IPS-20b (cell line): ENCODE results near the gene FARS2.

ENCODE experiments used
- H3K27ac ChIP-seq: one replicate; pipeline ENCODE4 v1.5.1; 2013; ENCODE audit warnings: low read length
- H3K27me3 ChIP-seq: 2 replicates; pipeline ENCODE4 v1.6.1; 2013; ENCODE audit warnings: mild to moderate bottlenecking, low read length, inconsistent platforms; ENCODE audit not compliant: insufficient read depth
- H3K36me3 ChIP-seq: 2 replicates; pipeline ENCODE4 v1.6.1; 2013; ENCODE audit warnings: low read depth, mild to moderate bottlenecking, inconsistent platforms, low read length, moderate library complexity; ENCODE audit not compliant: insufficient read depth
- H3K4me1 ChIP-seq: 2 replicates; pipeline ENCODE4 v1.6.1; 2013; ENCODE audit warnings: mild to moderate bottlenecking, control low read depth, inconsistent platforms, low read length, moderate library complexity; ENCODE audit not compliant: insufficient read depth
- H3K4me3 ChIP-seq: 2 replicates; pipeline ENCODE4 v1.5.1; 2013; ENCODE audit warnings: mild to moderate bottlenecking, low read length, inconsistent platforms
- H3K9ac ChIP-seq: 2 replicates; pipeline ENCODE4 v1.6.1; 2013; ENCODE audit warnings: low read depth, mild to moderate bottlenecking, inconsistent platforms, low read length, moderate library complexity
- H3K9me3 ChIP-seq: 2 replicates; pipeline ENCODE4 v1.6.1; 2013; ENCODE audit warnings: mild to moderate bottlenecking, low read depth, low read length, inconsistent platforms; ENCODE audit not compliant: insufficient read depth

FARS2 gene

GRCh38 chr6:5276581-5276980 is 15.3 kb downstream of the FARS2 start:
- Histone ChIP-seq H3K4me1 (peaks cover 10% of the 10 kb centered on the region; the same call in 1 of the 2 replicates), H3K36me3 (no peaks in the 10 kb centered on the region), H3K4me3 (no peak overlapping the region), H3K9me3 (no peaks in the 10 kb centered on the region), H3K27ac (no peak overlapping the region), H3K27me3 (no peaks in the 10 kb centered on the region), H3K9ac (no peak overlapping the region)

GRCh38 chr6:5277589-5277988 is 16.3 kb downstream of the FARS2 start:
- H3K9ac ChIP-seq: no peak overlapping the region
- no peak overlapping the region for H3K27ac ChIP-seq
- H3K27me3 ChIP-seq: no peaks in the 10 kb centered on the region
- H3K9me3 ChIP-seq: no peaks in the 10 kb centered on the region
- H3K36me3 ChIP-seq: no peaks in the 10 kb centered on the region
- H3K4me3 ChIP-seq: no peak overlapping the region
- peaks cover 10% of the 10 kb centered on the region; the same call in 1 of the 2 replicates for H3K4me1 ChIP-seq

GRCh38 chr6:5278047-5278446 is 16.7 kb downstream of the FARS2 start:
- Histone ChIP-seq H3K9ac (no peak overlapping the region), H3K36me3 (no peaks in the 10 kb centered on the region), H3K9me3 (no peaks in the 10 kb centered on the region), H3K27ac (no peak overlapping the region), H3K4me3 (no peak overlapping the region), H3K27me3 (no peaks in the 10 kb centered on the region), H3K4me1 (peaks cover 10% of the 10 kb centered on the region; the same call in 1 of the 2 replicates)

GRCh38 chr6:5278565-5279120 is 17.3 kb downstream of the FARS2 start:
- Histone ChIP-seq H3K9ac (no peak overlapping the region), H3K27ac (no peak overlapping the region), H3K36me3 (no peaks in the 10 kb centered on the region), H3K4me3 (no peak overlapping the region), H3K9me3 (no peaks in the 10 kb centered on the region), H3K4me1 (peaks cover 10% of the 10 kb centered on the region; the same call in 1 of the 2 replicates), H3K27me3 (no peaks in the 10 kb centered on the region)

GRCh38 chr6:5279891-5280338 is 18.6 kb downstream of the FARS2 start:
- Histone ChIP-seq H3K9ac (no peak overlapping the region), H3K36me3 (no peaks in the 10 kb centered on the region), H3K4me3 (no peak overlapping the region), H3K9me3 (no peaks in the 10 kb centered on the region), H3K4me1 (peaks cover 10% of the 10 kb centered on the region; the same call in 1 of the 2 replicates), H3K27ac (no peak overlapping the region), H3K27me3 (no peaks in the 10 kb centered on the region)

GRCh38 chr6:5280920-5281319 is 19.6 kb downstream of the FARS2 start:
- no peak overlapping the region for H3K4me3 ChIP-seq

GRCh38 chr6:5282191-5282623 is 20.9 kb downstream of the FARS2 start:
- no peaks in the 10 kb centered on the region for H3K9me3 ChIP-seq
- no peak overlapping the region for H3K9ac ChIP-seq
- no peaks in the 10 kb centered on the region for H3K36me3 ChIP-seq
- H3K27ac ChIP-seq: no peak overlapping the region
- no peaks in the 10 kb centered on the region for H3K27me3 ChIP-seq
- H3K4me3 ChIP-seq: no peak overlapping the region
- H3K4me1 ChIP-seq: peaks cover 4% of the 10 kb centered on the region

More at GRCh38 chr6:5280920-5281319, 19.6 kb downstream of the FARS2 start:
- H3K27me3 ChIP-seq: no peaks in the 10 kb centered on the region
- no peaks in the 10 kb centered on the region for H3K36me3 ChIP-seq
- H3K4me1 ChIP-seq: peaks cover 10% of the 10 kb centered on the region; the same call in 1 of the 2 replicates
- H3K27ac ChIP-seq: no peak overlapping the region
- H3K9me3 ChIP-seq: no peaks in the 10 kb centered on the region
- H3K9ac ChIP-seq: no peak overlapping the region

GRCh38 chr6:5285081-5285480 is 23.8 kb downstream of the FARS2 start:
- H3K27me3 ChIP-seq: no peaks in the 10 kb centered on the region
- no peak overlapping the region for H3K27ac ChIP-seq
- H3K9ac ChIP-seq: no peak overlapping the region
- H3K4me1 ChIP-seq: peaks cover 3% of the 10 kb centered on the region; the same call in 1 of the 2 replicates
- no peaks in the 10 kb centered on the region for H3K36me3 ChIP-seq
- no peak overlapping the region for H3K4me3 ChIP-seq
- H3K9me3 ChIP-seq: no peaks in the 10 kb centered on the region

- H3K27me3 ChIP-seq: no peaks in the 10 kb centered on the region
- H3K9me3 ChIP-seq: no peaks in the 10 kb centered on the region
Measured at GRCh38 chr6:5285526-5285925, 24.2 kb downstream of the FARS2 start.

GRCh38 chr6:5286780-5287179 is 25.5 kb downstream of the FARS2 start:
- no peaks in the 10 kb centered on the region for H3K9me3 ChIP-seq
- H3K4me3 ChIP-seq: no peak overlapping the region
- no peak overlapping the region for H3K27ac ChIP-seq
- no peak overlapping the region for H3K9ac ChIP-seq
- no peaks in the 10 kb centered on the region for H3K27me3 ChIP-seq
- H3K36me3 ChIP-seq: no peaks in the 10 kb centered on the region
- H3K4me1 ChIP-seq: peaks cover 3% of the 10 kb centered on the region; the same call in 1 of the 2 replicates

More at GRCh38 chr6:5285526-5285925, 24.2 kb downstream of the FARS2 start:
- H3K4me1 ChIP-seq: peaks cover 3% of the 10 kb centered on the region; the same call in 1 of the 2 replicates
- H3K27ac ChIP-seq: no peak overlapping the region
- no peak overlapping the region for H3K4me3 ChIP-seq
- H3K9ac ChIP-seq: no peak overlapping the region
- no peaks in the 10 kb centered on the region for H3K36me3 ChIP-seq

GRCh38 chr6:5287205-5287965 is 26.1 kb downstream of the FARS2 start:
- H3K4me1 ChIP-seq: peaks cover 3% of the 10 kb centered on the region; the same call in 1 of the 2 replicates
- no peaks in the 10 kb centered on the region for H3K36me3 ChIP-seq
- H3K9ac ChIP-seq: no peak overlapping the region
- no peak overlapping the region for H3K27ac ChIP-seq
- H3K4me3 ChIP-seq: no peak overlapping the region
- no peaks in the 10 kb centered on the region for H3K27me3 ChIP-seq
- H3K9me3 ChIP-seq: no peaks in the 10 kb centered on the region

- H3K36me3 ChIP-seq: no peaks in the 10 kb centered on the region
- no peak overlapping the region for H3K27ac ChIP-seq
- H3K4me3 ChIP-seq: no peak overlapping the region
- H3K9ac ChIP-seq: no peak overlapping the region
- peaks cover 4% of the 10 kb centered on the region; the same call in 1 of the 2 replicates for H3K4me1 ChIP-seq
- no peaks in the 10 kb centered on the region for H3K9me3 ChIP-seq
- no peaks in the 10 kb centered on the region for H3K27me3 ChIP-seq
Measured at GRCh38 chr6:5287966-5288297, 26.6 kb downstream of the FARS2 start.
